SK-N-MC (cell line): ENCODE measurements around the gene SPATA24.

Experiments used
- EZH2 ChIP-seq: fragments of 200-600 bp; sonication (generic); IDR thresholded peaks from one replicate; pipeline ENCODE4 v1.6.1; 2017; ENCODE audit warnings: antibody characterized with exemption
- FOXP2 ChIP-seq: optimal IDR thresholded peaks from 2 replicates; pipeline ENCODE3; 2011; ENCODE audit warnings: mild to moderate bottlenecking, moderate library complexity; ENCODE audit not compliant: insufficient read depth; ENCODE audit errors: extremely low read length, control extremely low read depth
- POLR2AphosphoS5 ChIP-seq: IDR thresholded peaks from 2 replicates; pipeline ENCODE4 v1.6.1; 2012; ENCODE audit warnings: mild to moderate bottlenecking, low read depth, low read length, borderline replicate concordance

DNA sequence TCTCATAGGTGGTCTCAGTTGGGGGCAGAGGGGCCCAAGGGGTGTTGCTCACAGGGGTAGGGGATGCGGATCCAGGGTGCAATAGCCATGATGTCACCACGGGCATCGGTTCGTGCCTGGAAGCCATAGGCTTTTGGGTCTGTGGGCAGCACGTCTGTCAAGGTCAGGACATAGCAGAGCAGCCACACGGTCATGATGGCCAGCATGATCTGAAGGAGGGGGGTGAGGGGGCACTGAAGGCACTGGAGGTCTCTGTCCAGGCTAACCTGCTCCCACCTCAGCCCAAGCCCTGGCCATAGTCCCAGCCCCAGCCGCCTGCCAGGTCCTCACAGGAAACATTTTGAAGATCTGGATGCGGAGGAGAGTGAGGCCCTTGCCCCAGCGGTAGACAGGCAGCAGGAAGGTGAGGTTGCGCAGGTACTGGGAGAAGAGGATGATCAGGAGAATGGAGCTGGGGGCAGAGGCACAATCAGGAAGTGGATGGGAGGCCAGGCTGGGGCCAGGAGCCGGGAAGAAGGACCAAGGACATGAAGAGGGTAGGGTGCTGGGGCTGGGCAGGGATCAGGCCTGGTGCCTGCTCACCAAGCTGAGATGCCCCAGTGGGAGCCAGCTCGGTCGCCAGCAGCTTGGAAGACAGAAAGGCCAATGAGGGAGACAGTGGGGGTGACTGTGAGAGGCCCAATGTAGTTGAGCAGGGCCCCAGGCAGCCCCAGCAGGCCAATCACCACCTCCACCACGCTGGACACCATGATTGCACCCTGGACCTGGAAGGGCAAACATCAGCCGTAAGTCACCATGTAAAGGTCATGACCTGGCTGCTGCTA, 24.1 kb downstream of the SPATA24 start:
- TF ChIP-seq POLR2AphosphoS5 (no peak), EZH2 (no peak), FOXP2 (no peak)
